RWPE1 (cell line): Measurements from ENCODE around the gene ATP1A3.
A peak's percentile ranks its signal among the peaks of the same experiment; 100 is the strongest.

Experiments
- CTCF ChIA-PET: fragments of 350-600 bp; sonication (Branson Sonifier 250); formaldehyde crosslinking; extraction: SDS; loops from one replicate; lab custom pipeline; 2021; lab: Yijun Ruan, JAX
- POLR2A ChIA-PET: fragments of 400-600 bp; formaldehyde crosslinking; extraction: SDS; loops from one replicate; lab custom pipeline; 2020; ENCODE audit warnings: antibody characterized with exemption; ENCODE audit not compliant: low non-redundant PET; lab: Yijun Ruan, JAX
- DNase-seq: peaks from one replicate; pipeline ENCODE4 v3.0.0; 2012; ENCODE audit warnings: low spot score
- H3K27ac ChIP-seq: fragments of 450-650 bp; 2 replicates; pipeline ENCODE4 v1.5.1; 2017
- CTCF ChIP-seq: fragments of 450-650 bp; conservative IDR thresholded peaks from 2 replicates; pipeline ENCODE4 v1.5.1; 2017; ENCODE audit warnings: low read depth, mild to moderate bottlenecking

The ATP1A3 gene

GRCh38 chr19:41936961-41937360 lies 57.1 kb downstream of the ATP1A3 start:
- 0 out of 2 replicates have a peak overlapping the region, but pooled peaks have one; percentile 4 for H3K27ac ChIP-seq
- ChIA-PET CTCF (interaction anchor here (0.7 to 1.0 kb wide), 2 partner anchors 51 to 64 kb away, joined by 3 to 6 read pairs; no protein-coding TSS in a partner anchor), POLR2A (no interaction called here)
- no peak for TF ChIP-seq CTCF
- DNase-seq, result no peak

GRCh38 chr19:41936416-41936850 lies 57.6 kb downstream of the ATP1A3 start:
- POLR2A ChIA-PET, result no interaction called here
- CTCF ChIA-PET, result interaction anchor here (0.5 to 1.0 kb wide), 4 partner anchors 9 to 63 kb away, joined by 3 to 7 read pairs (median 6); no protein-coding TSS in a partner anchor
- H3K27ac ChIP-seq, result 0 out of 2 replicates have a peak overlapping the region, but pooled peaks have one; percentile 4
- no peak for TF ChIP-seq CTCF
- no peak for DNase-seq

- no peak for TF ChIP-seq CTCF
- POLR2A ChIA-PET, result no interaction called here
- CTCF ChIA-PET, result interaction anchor here (0.5 to 1.4 kb wide), 5 partner anchors 10 to 63 kb away, joined by 3 to 7 read pairs (median 6); no protein-coding TSS in a partner anchor
- H3K27ac ChIP-seq, result no peak overlapping the region
- DNase-seq, result no peak
Measured at GRCh38 chr19:41935760-41936415, 58.1 kb downstream of the ATP1A3 start.

GRCh38 chr19:41934849-41935374 lies 59.1 kb downstream of the ATP1A3 start:
- ChIA-PET POLR2A (no interaction called here), CTCF (interaction anchor here (0.6 to 1.4 kb wide), 3 partner anchors 9 to 1482 kb away, joined by 3 to 4 read pairs (median 4); no protein-coding TSS in a partner anchor)
- peak; percentile 63 for DNase-seq
- H3K27ac ChIP-seq, result no peak overlapping the region
- peak; percentile 85 for TF ChIP-seq CTCF

GRCh38 chr19:41933693-41934426 lies 60.2 kb downstream of the ATP1A3 start:
- H3K27ac ChIP-seq, result no peak overlapping the region
- no peak for DNase-seq
- CTCF ChIA-PET, result interaction anchor here (0.7 kb wide), 1 partner anchor 1481 kb away, joined by 3 read pairs; no protein-coding TSS in a partner anchor
- POLR2A ChIA-PET, result no interaction called here
- no peak for TF ChIP-seq CTCF

GRCh38 chr19:41932720-41933332 lies 61.2 kb downstream of the ATP1A3 start:
- ChIA-PET POLR2A (no interaction called here), CTCF (no interaction called here)
- TF ChIP-seq CTCF, result no peak

More at GRCh38 chr19:41932720-41933332, 61.2 kb downstream of the ATP1A3 start:
- no peak for DNase-seq
- H3K27ac ChIP-seq, result no peak overlapping the region
